HFFc6 (cell line): Measurements from ENCODE around the gene GOT1. TPM values are rescaled to one million over a fixed set of nuclear protein-coding genes. Genes with fewer than 3 reads are reported as not detected.

Experiments used
- DNase-seq: peaks from one replicate; pipeline ENCODE4 v3.0.0-alpha.2; 2018
- H3K27ac Mint-ChIP-seq: 2 replicates; pipeline ENCODE4 v1.8.0; 2020; ENCODE audit warnings: mild to moderate bottlenecking, mixed read lengths
- H3K27me3 Mint-ChIP-seq: 2 replicates; pipeline ENCODE4 v1.8.0; 2021; ENCODE audit warnings: mild to moderate bottlenecking, moderate library complexity, mixed read lengths; ENCODE audit not compliant: insufficient read depth
- H3K36me3 Mint-ChIP-seq: 2 replicates; pipeline ENCODE4 v1.8.0; 2021; ENCODE audit warnings: low read depth, mixed read lengths
- H3K4me1 Mint-ChIP-seq: 2 replicates; pipeline ENCODE4 v1.8.0; 2020; ENCODE audit warnings: low read depth, mixed read lengths
- H3K4me3 Mint-ChIP-seq: 2 replicates; pipeline ENCODE4 v1.8.0; 2020; ENCODE audit warnings: mild to moderate bottlenecking, moderate library complexity, mixed read lengths
- H3K9me3 Mint-ChIP-seq: 2 replicates; pipeline ENCODE4 v1.8.0; 2020; ENCODE audit warnings: mild to moderate bottlenecking, mixed read lengths
- total RNA-seq, 6 experiments: library from RNA; stranded (reverse); fragmentation: NEBNext Ultra II Directional; extraction: Animal tissue kit (Norgen Biotek cat#: 25700); gene quantifications; 2 replicates in 1 of 6; 3 replicates in 5 of 6; pipeline ENCODE4 v1.2.3, GENCODE V29; 2021
- TF ChIP-seq, protein P1 (sequence below): fragments of 200-600 bp; sonication (generic); IDR thresholded peaks from 2 replicates; pipeline ENCODE4 v1.5.0; 2021; ENCODE audit warnings: antibody characterized with exemption, mild to moderate bottlenecking

Gene GOT1
- total RNA-seq, 6 experiments from 2014 or later, result 34.9 to 42.0 (median 41.6) TPM

GRCh38 chr10:99357691-99358090, 72.7 kb downstream of the GOT1 start:
- TF ChIP-seq, protein P1, sequence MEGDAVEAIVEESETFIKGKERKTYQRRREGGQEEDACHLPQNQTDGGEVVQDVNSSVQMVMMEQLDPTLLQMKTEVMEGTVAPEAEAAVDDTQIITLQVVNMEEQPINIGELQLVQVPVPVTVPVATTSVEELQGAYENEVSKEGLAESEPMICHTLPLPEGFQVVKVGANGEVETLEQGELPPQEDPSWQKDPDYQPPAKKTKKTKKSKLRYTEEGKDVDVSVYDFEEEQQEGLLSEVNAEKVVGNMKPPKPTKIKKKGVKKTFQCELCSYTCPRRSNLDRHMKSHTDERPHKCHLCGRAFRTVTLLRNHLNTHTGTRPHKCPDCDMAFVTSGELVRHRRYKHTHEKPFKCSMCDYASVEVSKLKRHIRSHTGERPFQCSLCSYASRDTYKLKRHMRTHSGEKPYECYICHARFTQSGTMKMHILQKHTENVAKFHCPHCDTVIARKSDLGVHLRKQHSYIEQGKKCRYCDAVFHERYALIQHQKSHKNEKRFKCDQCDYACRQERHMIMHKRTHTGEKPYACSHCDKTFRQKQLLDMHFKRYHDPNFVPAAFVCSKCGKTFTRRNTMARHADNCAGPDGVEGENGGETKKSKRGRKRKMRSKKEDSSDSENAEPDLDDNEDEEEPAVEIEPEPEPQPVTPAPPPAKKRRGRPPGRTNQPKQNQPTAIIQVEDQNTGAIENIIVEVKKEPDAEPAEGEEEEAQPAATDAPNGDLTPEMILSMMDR, result no peak
- Mint-ChIP-seq H3K27ac (no peak overlapping the region), H3K9me3 (no peaks in the 10 kb centered on the region), H3K4me3 (no peak overlapping the region), H3K27me3 (no peaks in the 10 kb centered on the region; the same call in 1 of the 2 replicates), H3K4me1 (peaks cover 7% of the 10 kb centered on the region; the same call in 1 of the 2 replicates), H3K36me3 (peaks cover 3% of the 10 kb centered on the region)
- DNase-seq, result no peak

DNA sequence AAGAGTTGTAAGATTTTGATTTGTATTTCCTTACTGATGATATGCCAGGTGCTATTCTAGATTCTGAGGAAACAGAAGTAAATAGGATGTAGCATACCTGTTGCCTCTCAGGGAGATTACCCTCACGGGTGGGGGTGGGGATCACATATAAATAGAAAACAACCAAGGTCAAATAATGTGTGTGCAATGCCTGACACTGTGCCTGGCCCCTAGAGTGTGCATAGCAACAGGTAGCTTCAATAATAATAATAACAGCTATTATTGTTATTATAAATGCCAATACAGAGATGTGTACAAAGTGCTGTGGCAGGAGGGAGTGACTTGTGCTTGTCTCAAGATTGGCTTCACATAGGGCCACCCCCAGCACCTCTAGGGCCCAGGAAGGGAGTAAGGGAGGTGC, 77.2 kb downstream of the GOT1 start:
- Mint-ChIP-seq H3K9me3 (no peaks in the 10 kb centered on the region), H3K27me3 (no peaks in the 10 kb centered on the region), H3K4me1 (peaks cover 9% of the 10 kb centered on the region)

GRCh38 chr10:99347672-99348071, 82.8 kb downstream of the GOT1 start:
- TF ChIP-seq, protein P1, result no peak
- Mint-ChIP-seq H3K9me3 (no peaks in the 10 kb centered on the region), H3K27ac (no peak overlapping the region), H3K27me3 (peaks cover 1% of the 10 kb centered on the region; the same call in 1 of the 2 replicates), H3K4me3 (no peak overlapping the region), H3K36me3 (no peaks in the 10 kb centered on the region), H3K4me1 (peaks cover 35% of the 10 kb centered on the region)
- no peak for DNase-seq

More for the DNA sequence above, 77.2 kb downstream of the GOT1 start:
- TF ChIP-seq, protein P1, result no peak
- H3K4me3 Mint-ChIP-seq, result no peak overlapping the region
- H3K36me3 Mint-ChIP-seq, result no peaks in the 10 kb centered on the region
- no peak for DNase-seq
- no peak overlapping the region for H3K27ac Mint-ChIP-seq

Other genes with a start within 250 kb of the GOT1 start
- under 1 TPM in 2 of 6 experiments, not detected in 4; 0.05 to 0.09 TPM for gene HPSE2, start 194.8 kb downstream of the GOT1 start, total RNA-seq
- 1 to 10 TPM; 3.0 to 4.6 (median 3.3) TPM for gene CNNM1, start 101.3 kb downstream of the GOT1 start, total RNA-seq
- not detected for gene NKX2-3, start 102.3 kb upstream of the GOT1 start, total RNA-seq
- 10 to 100 TPM; 18.3 to 23.9 (median 21.2) TPM for gene SLC25A28, start 189.8 kb upstream of the GOT1 start, total RNA-seq
- gene ENTPD7, start 228.9 kb upstream of the GOT1 start, total RNA-seq, result 10 to 100 TPM; 11.1 to 17.0 (median 13.6) TPM